Measurements from ENCODE around the gene RPS16. TPM values are rescaled to one million over a fixed set of nuclear protein-coding genes. Genes with fewer than 3 reads are reported as not detected.

Gene RPS16
- total RNA-seq, 1 donor from 2014 or later, result 1,586 TPM

GRCh38 chr19:39388657-39389056 is 47.1 kb downstream of the RPS16 start:
- Histone ChIP-seq H3K4me1 (peaks cover 28% of the 10 kb centered on the region), H3K9me3 (no peaks in the 10 kb centered on the region), H3K4me3 (no peak overlapping the region), H3K27ac (no peak overlapping the region), H3K27me3 (ENCODE audit: low read depth) (no peaks in the 10 kb centered on the region), H3K36me3 (peaks cover 72% of the 10 kb centered on the region)
- ATAC-seq, result no peak
- no peak for TF ChIP-seq CTCF (IDR thresholded peaks at IDR 0.05)
- intact Hi-C loops (cut with DNase I), result no loop called here
- no peak for DNase-seq

GRCh38 chr19:39386557-39386956 is 49.2 kb downstream of the RPS16 start:
- intact Hi-C loops (cut with DNase I), result no loop called here
- Histone ChIP-seq H3K36me3 (peaks cover 82% of the 10 kb centered on the region), H3K4me3 (no peak overlapping the region), H3K27me3 (ENCODE audit: low read depth) (no peaks in the 10 kb centered on the region), H3K4me1 (peaks cover 17% of the 10 kb centered on the region), H3K9me3 (no peaks in the 10 kb centered on the region), H3K27ac (no peak overlapping the region)
- DNase-seq (no peak), ATAC-seq (no peak)
- no peak for TF ChIP-seq CTCF (IDR thresholded peaks at IDR 0.05)

- TF ChIP-seq CTCF (IDR thresholded peaks at IDR 0.05), result no peak
- Histone ChIP-seq H3K27me3 (ENCODE audit: low read depth) (no peaks in the 10 kb centered on the region), H3K4me3 (no peak overlapping the region), H3K9me3 (no peaks in the 10 kb centered on the region), H3K36me3 (peaks cover 90% of the 10 kb centered on the region), H3K4me1 (peaks cover 15% of the 10 kb centered on the region), H3K27ac (no peak overlapping the region)
- intact Hi-C loops (cut with DNase I), result no loop called here
- ATAC-seq (no peak), DNase-seq (no peak)
These were observed 49.9 kb downstream of the RPS16 start for GRCh38 chr19:39385629-39386411.

GRCh38 chr19:39384839-39385568 is 50.7 kb downstream of the RPS16 start:
- TF ChIP-seq CTCF (IDR thresholded peaks at IDR 0.05), result no peak
- DNase-seq, result no peak
- peak; percentile 8 to 29 for ATAC-seq
- Histone ChIP-seq H3K27ac (no peak overlapping the region), H3K36me3 (peaks cover 98% of the 10 kb centered on the region), H3K4me1 (peaks cover 10% of the 10 kb centered on the region), H3K4me3 (no peak overlapping the region), H3K9me3 (no peaks in the 10 kb centered on the region), H3K27me3 (ENCODE audit: low read depth) (no peaks in the 10 kb centered on the region)
- intact Hi-C loops (cut with DNase I), result no loop called here

Small RNA genes within 50 kb of the gene (microRNA-seq; reads per million reads assigned to microRNA genes)
- gene MIR4530 (ENCODE audit: borderline number of aligned reads), result not detected

Other genes starting within 250 kb of the RPS16 start
- 0.86 TPM for gene NCCRP1, start 239.0 kb downstream of the RPS16 start, total RNA-seq
- not detected for gene SYCN, start 231.7 kb downstream of the RPS16 start, total RNA-seq
- gene IFNL3, start 190.9 kb downstream of the RPS16 start, total RNA-seq, result not detected
- not detected for gene IFNL4, start 187.1 kb downstream of the RPS16 start, total RNA-seq
- not detected for gene IFNL2, start 167.6 kb downstream of the RPS16 start, total RNA-seq
- not detected for gene IFNL1, start 139.5 kb downstream of the RPS16 start, total RNA-seq
- gene LRFN1, start 115.1 kb downstream of the RPS16 start, total RNA-seq, result 2.1 TPM
- 149 TPM for gene GMFG, start 99.9 kb downstream of the RPS16 start, total RNA-seq
- 74.4 TPM for gene SAMD4B, start 93.5 kb downstream of the RPS16 start, total RNA-seq
- gene PAF1, start 44.8 kb downstream of the RPS16 start, total RNA-seq, result 33.7 TPM
- gene MED29, start 44.6 kb downstream of the RPS16 start, total RNA-seq, result 33.1 TPM
- gene ZFP36, start 29.1 kb downstream of the RPS16 start, total RNA-seq, result 208 TPM
- 24.7 TPM for gene PLEKHG2, start 23.3 kb downstream of the RPS16 start, total RNA-seq
- 108 TPM for gene SUPT5H, start 9.6 kb upstream of the RPS16 start, total RNA-seq
- gene TIMM50, start 44.9 kb upstream of the RPS16 start, total RNA-seq, result 44.0 TPM
- not detected for gene DLL3, start 63.0 kb upstream of the RPS16 start, total RNA-seq
- not detected for gene SELENOV, start 79.2 kb upstream of the RPS16 start, total RNA-seq
- 3.7 TPM for gene EID2B, start 96.9 kb upstream of the RPS16 start, total RNA-seq
- 12.8 TPM for gene EID2, start 104.2 kb upstream of the RPS16 start, total RNA-seq
- not detected for gene LGALS13, start 166.6 kb upstream of the RPS16 start, total RNA-seq
- gene LGALS16, start 220.0 kb upstream of the RPS16 start, total RNA-seq, result not detected